Measurements from ENCODE around the gene MARCHF3.
"Not testable (repeated sequence)": the region's sequence is repeated elsewhere in the genome, so short reads cannot be mapped to it uniquely, and the experiment has no call there.

Gene MARCHF3

DNA sequence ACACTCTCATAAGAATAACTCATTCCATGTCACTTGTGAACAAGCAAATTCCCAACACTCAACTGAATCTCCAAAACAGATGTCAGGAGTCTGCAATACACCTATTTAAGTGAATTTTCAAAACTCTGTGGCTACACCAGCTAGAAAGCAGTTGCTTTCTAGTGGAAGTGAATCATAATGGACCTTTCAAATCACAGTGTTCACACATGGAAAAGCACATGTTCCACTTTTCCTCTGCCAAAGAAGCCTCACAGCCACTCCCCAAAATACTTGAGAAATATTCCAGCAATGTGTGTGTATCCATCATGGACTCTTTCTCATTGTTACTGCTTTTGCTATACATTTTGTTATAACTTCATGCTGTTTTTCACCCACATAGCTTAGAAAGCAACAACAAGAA lies 17.4 kb downstream of the MARCHF3 start:
- no peak for DNase-seq (ENCODE audit: low read depth in 4 of 4, low spot score in 1 of 4)

DNA sequence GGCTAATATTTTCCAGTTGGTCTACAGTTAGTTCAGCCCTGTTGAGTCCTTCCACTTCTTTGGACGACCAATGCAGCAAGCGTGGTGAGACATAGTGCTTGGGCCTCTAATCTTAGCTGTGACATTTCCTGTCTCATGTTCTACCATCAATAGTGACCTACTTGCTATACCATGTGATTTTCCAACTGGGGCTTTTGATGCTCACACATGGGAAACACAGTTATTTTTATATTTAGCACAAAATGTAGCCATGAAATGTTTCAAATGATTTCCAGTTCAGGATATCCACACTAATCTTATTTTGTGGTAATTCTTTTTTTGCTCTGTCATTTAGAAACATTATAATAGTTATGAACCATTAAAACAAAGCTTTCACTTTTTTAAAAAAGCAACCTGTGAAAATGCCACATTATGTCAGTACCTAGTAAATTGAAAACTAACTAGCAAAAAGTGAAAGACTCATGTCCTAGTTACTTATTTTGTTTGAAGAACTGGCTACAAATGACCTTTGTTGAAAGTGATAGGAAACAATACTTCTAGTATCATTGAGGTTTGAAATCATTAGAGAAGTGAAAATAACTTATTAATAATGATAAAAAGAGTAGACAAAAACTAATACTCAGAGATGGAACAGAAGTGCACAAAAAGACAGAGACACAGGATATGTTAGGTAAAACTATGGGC lies 18.3 kb downstream of the MARCHF3 start:
- no peak for DNase-seq (ENCODE audit: low read depth in 4 of 4, low spot score in 1 of 4)

DNA sequence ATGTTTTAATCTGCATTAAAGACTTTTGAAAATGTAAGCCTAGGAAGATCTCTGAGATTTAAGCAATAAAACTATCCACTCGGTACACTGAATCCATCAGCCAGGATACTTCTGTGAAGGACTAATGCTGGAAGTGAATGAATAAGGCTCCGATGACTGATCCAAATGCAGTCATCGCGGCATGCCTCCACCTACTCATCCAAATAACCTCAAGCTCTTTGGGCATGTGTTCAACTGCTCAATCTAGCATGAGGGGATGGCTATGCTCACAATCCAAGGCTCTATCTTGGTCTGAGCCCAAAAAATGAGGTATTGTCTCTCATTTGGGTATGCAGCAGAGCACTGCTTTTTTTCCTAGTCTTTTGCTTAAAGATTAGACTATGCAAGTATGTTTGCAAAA lies 19.2 kb downstream of the MARCHF3 start:
- no peak for DNase-seq (ENCODE audit: low read depth in 4 of 4, low spot score in 1 of 4)

DNA sequence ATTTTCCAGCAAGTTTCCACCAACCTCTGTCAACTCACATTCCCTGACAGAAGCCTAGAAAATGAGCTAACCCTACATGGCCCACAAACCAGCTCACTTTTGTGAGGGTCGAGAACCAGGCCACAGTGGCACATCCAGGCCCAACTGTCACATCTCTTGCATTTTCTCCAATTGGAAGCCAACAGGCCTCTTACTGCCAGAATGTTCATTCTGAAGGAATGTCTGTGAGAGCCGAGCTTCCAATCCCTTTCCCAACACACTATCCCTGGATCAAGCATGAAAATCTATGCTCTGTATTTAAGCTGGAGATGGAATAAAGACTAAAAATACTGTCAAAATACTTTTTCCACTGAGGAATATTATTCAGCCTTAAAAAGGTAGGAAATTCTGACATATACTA lies 20.0 kb downstream of the MARCHF3 start:
- no peak for DNase-seq (ENCODE audit: low read depth in 4 of 4, low spot score in 1 of 4)

DNA sequence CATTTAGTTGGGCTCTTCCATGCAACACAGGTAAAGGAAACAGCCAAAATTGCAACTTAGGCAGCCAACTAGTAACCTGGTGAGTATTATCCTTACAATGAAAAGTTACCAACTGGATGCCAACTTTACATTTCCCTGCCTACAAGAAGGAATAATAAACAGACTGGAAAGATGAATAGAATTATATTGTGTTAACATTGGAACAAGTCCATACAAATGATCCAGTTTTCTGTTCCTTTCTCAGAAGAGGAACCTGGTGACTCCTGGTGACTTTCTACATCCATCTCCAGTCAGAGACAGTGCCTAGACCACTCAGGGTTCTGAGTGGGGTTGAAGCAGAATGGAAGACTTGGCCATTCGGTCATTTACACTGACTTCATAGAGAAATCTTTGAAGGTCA lies 20.6 kb downstream of the MARCHF3 start:
- no peak for DNase-seq (ENCODE audit: low read depth in 4 of 4, low spot score in 1 of 4)

DNA sequence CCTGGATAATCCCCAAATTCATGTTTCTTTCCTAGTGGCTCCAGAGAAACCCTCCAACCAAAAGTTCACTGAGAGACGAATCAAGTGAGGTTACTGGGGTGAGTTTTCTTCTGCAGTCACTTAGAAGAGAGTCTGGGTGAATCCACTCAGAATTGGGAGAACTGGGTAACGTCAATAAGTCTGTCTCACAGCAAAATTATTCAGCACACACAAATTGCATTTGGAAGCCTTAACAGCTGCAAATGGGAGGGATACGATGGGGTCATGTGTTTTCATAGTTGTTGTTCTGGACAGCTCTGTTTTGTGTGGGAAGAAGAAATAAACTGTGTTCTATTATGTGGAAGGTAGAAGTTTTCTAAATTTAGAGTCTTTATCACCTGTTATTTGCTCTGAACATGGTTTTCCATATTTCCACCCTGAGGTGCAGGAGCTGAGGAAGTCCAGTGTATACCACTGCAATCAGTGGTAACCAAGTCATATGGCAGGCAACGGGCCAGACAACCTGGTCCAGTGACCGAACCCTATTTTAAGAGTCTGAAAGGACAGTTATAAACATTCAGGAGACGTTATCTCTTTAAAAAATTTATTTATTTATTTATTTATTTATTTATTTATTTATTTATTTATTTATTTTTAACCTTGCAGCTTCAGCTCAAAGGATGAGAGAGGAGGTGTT lies 21.9 kb downstream of the MARCHF3 start:
- no peak for DNase-seq (ENCODE audit: low read depth in 4 of 4, low spot score in 1 of 4)

DNA sequence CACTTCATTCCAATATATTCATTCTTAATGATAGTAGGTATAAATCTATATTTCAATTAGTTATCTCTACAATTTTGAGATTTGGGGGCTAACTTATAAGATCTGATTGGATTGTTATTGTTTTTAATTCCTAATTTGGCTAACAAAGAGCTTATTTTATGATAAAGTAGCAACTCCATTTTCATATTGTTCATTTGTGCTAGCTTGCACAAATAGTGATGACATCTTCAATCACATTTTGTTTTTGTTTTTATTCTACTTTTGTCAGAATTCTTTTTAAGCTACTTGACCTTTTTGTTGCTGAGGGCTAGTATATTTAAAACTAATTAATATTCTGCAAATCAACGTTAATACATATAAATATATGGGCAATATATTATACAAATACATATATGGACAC lies 22.8 kb downstream of the MARCHF3 start:
- DNase-seq (ENCODE audit: low read depth in 4 of 4, low spot score in 1 of 4) = no peak

DNA sequence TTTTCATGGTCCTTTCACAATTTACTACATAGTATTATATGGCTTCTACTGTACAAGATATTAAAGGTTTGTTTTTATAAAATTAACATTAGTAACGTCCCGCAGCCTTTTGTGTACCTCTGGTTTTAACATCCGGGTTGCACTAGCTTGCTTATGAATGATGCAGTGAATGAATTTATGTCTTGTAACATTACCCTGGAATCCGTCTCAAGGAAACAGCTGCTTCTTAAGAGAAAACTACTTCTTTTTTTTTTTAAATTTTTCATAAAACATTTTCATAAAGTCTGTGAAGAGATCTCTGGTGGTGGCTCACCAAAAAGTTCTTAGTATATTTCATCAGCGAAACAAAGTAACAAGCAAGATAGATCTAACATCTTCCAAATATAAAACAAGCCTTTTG lies 23.6 kb downstream of the MARCHF3 start:
- DNase-seq (ENCODE audit: low read depth in 4 of 4, low spot score in 1 of 4) = no peak

DNA sequence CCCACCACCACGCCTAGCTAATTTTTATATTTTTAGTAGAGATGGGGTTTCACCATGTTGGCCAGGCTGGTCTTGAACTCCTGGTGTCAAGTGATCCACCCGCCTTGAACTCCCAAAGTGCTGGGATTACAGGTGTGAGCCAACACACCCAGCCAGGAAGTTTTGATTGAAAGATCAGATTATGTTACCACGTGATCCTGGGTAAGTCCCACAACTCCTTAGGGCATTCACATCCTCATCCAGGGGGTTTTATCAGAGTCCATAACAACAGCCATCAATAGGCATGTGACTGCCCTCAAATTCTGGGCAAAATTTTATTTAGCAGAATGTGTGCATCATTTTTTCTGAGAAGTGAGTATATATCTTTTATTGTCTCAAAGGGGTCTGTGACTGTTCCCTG lies 25.1 kb downstream of the MARCHF3 start:
- DNase-seq (ENCODE audit: low read depth in 4 of 4, low spot score in 1 of 4) = not testable (repeated sequence)

DNA sequence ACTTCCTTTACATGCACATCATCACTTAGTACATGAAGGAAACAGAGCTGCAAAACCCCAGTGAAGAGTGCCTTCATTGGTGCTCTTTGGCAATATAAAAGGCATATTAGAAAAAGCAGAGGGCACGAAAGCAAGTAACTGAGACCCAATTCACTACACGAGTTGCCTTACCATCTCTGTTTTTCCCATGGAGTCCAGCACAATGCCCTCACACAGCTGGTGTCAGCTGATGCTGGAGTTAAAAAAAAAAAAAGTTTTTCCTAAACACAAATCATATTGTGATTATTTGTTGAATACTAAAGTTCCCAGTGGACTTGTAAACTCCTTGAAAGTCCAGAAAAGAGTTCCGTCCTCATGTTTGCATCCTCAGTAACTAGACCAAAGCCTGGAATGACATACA lies 25.6 kb downstream of the MARCHF3 start:
- DNase-seq (ENCODE audit: low read depth in 4 of 4, low spot score in 1 of 4) = no peak

DNA sequence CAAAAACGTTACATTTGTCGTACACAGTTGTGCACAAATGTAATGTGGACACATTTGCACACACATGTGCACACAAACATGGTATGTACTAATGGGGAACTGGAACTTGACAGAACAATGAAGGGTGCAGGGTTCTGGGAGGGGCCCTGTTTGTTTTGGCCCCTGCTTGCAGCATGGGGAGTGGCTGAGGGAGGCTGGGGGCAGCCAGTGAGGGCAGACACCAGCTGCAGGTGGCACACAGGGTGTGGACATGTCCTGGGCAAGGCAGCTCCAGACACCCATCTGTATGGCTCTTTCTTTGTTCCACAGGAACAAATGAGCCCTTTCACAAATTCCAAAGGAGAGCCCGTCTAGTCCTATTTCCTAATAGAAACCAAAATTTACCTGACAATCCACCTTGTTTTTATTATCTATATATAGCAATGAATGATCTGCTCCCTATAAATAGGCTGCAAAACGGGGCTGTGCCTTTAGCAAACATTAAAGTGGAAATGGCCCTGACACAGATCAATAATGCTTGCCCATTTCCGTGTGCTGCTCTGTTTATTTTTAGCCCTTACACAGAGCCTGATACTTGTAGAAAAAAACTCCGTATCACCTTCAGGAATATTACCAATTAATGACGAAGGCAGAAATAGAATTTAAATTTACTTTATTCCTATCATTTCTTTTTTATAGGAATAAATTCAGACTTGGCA lies 26.4 kb downstream of the MARCHF3 start:
- DNase-seq (ENCODE audit: low read depth in 4 of 4, low spot score in 1 of 4) = no peak

DNA sequence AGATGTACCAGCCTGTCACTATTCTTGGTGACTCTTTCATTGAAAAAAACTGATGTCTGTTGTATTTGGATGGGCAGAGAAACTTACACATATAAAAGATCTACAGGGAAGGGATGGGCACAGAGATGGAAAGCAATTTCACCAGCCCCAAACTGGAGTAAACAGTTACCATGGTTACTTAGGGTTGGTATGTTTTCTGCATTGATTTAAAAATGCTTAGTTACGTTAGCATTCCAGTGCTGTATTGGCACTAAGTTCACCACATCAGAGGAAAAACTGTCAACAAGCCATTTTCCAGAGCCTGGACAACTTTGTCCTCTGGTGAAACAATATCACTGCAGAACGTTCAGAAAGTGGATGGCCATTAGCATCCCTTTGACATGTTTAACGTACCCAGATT lies 28.0 kb downstream of the MARCHF3 start:
- DNase-seq (ENCODE audit: low read depth in 4 of 4, low spot score in 1 of 4) = no peak

DNA sequence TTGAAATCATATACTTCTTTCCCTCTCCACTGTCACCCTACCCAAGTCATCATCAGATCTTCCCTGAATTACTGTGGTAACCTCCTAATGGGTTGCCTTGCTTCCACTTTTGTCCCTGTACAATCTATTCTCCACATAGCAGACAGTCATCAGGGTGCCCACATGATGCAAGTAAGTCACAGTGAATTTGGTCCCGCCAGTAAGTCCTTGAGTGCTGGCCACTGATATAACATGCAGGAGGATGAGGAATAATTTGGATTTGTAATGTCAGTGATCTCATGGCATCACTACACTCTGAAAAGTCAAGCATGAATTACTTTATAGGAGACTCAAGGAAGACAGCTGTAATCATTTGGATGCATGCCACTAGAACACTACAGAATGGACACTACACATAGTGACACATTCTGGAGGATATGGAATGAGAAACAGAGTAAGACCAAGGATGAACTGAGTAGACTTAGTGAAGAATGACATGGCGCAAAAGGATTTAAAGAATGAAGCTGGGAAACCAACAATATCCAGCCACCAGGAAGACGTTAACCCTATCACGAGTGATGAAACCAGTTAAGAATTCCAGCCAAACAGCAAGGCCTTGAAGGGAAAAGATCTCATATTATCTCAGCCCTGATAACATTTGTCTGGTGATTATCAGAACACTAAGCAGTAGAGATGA lies 28.6 kb downstream of the MARCHF3 start:
- DNase-seq (ENCODE audit: low read depth in 4 of 4, low spot score in 1 of 4) = no peak

DNA sequence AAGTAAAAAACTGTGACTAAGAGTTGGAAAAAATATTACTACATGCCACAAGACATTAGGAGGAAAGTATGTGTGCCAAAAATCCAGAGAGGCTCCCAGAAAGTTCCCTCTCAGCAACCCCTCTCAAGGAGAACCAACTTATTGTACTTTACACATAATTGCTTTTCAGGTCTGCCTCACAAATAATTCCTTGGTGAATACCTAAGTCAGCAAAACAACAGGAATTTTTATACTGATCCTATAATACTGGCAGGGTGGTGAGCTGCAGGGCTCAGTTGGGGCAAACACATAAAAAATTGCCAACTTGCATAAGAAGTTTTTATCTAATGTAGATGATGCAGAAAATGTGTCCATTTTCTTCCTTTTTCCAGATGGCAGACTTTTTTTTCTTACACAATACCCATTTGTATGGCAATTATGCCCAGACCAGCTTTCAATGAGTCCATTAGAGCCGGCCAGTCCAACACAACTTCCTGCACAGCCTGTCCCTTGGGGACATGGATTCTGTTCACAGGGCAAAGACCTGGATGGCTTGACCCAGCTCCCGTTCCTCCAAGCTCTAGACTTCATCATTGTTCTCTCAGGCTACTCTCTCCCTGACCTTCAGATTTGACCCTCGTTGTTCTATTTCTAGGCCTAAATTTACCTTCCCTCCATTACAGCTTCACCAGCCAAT lies 31.3 kb downstream of the MARCHF3 start:
- no peak for DNase-seq (ENCODE audit: low read depth in 4 of 4, low spot score in 1 of 4)

DNA sequence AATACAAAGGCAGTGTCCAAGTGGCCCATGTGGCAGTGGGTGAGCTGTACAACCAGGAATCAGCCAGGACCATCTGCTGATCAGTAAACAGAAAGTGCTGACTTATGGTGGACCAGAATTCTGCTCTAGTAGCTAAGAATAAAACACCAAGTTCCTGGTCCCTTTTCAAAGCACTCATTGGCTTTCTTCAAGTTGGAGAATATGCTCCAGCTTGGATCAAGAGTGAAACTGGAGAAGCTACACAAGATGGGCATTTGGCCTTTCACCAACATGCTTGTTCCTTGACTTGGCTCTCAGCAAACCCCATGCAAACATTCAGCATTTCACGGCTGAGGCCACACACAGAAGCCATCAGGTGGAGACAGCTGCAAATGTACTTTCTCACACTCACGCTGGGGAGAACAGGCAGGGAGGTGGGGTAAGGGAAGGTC lies 32.1 kb downstream of the MARCHF3 start:
- DNase-seq (ENCODE audit: low read depth in 4 of 4, low spot score in 1 of 4) = no peak

DNA sequence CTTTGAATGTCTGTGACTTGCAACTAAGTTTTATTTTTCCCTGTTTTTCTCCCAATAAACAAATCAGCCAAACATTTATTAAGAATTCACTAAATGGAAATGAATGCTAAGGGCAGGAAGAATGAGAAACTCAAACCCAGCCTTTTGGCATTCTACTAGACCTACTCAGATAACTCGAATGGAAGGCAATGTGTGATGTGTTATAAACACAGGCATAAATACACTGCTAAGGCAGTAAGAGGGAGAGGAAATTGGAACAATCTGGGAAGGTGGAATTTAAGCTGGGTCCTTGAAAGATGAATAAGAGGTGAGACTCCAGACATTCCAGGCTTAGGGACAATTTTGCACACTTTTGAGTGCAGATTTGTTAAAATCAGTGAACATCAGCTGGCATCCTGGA lies 34.7 kb downstream of the MARCHF3 start:
- DNase-seq (ENCODE audit: low read depth in 4 of 4, low spot score in 1 of 4) = no peak

DNA sequence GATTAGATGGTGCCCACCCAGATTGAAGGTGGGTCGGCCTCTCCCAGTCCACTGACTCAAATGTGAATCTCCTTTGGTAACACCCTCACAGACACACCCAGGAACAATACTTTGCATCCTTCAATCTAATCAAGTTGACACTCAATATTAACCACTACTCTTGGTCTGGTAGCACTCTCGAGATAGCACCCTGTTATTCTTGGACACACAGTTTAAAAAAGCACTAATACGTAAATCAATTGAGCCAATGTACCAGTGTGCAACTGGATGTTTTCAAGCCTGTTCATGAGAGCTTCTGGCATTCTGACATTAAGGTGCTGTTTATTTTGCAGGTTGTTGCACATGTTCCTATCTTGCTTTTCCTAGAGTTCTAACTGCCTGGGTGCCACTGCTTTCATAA lies 35.3 kb downstream of the MARCHF3 start:
- no peak for DNase-seq (ENCODE audit: low read depth in 4 of 4, low spot score in 1 of 4)

DNA sequence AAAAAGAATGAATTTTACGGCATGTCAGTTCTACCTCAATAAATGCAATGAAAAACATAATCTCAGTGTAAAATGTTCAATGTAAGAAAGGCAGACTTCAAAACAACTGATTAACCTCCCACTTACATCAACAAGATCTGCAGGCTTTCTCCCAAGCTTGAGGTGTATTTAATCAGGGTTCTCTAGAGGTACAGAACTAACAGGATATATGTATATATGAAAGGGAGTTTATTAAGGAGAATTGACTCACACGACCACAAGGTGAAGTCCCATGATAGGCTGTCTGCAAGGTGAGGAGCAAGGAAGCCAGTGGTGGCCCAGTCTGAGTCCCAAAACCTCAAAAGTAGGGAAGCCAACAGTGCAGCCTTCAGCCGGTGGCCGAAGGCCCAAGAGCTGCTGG lies 35.9 kb downstream of the MARCHF3 start:
- no peak for DNase-seq (ENCODE audit: low read depth in 4 of 4, low spot score in 1 of 4)

DNA sequence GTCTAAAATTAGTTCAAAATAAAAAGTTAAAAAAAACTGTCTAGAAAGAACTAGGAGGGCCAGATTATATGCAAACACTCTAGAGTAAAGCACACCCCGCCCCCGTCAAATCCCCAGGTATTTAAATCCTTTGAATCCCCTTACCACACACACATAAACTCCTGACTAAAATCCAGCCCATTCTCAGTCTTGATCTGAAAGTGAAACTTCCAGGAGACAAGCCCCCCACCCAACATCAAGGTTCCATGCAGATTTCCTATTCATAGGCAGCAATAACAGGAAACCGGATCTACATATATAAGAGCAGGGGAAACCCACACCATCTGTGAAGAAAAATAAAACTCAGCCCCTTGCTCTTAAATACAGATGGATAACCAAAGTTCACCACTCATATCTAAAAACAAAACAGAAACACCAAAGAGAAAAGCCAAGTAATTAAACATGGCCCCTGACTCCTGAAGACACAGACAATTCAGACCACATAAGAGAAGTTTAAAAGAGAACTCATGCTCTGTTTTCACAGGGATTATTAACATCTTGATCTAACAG lies 42.3 kb downstream of the MARCHF3 start:
- peak in 2 of 4 experiments; percentile 15 to 16 for DNase-seq (ENCODE audit: low read depth in 4 of 4, low spot score in 1 of 4)

DNA sequence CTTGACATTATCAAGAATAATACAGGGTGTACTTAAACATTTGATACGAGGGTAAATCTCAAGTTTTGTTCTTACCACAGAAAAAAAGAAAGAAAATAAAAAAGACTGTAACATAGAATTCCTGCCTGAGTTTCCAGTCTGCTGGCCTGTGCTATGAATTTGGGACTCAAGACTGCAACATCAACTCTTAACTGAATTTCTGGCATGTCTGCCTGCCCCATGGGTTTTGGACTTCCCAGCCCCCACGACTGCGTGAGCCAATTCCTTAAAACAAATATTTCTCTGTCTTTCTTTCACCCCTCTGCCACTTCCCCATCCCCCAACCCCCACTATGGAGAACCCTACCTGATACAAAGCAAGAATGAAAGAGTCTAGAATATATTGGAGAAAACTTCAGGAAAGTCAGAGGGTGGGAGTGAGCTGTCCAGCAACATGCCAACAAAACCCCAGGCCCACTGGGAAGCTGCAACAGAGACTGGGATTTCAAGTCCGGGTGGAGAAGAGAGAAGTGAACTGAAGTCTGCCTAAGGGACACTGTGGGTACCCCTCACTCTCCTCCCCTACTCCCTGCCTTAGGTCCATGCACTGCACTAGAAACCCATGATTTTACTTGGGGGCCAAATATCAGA lies 43.0 kb downstream of the MARCHF3 start:
- DNase-seq (ENCODE audit: low read depth in 4 of 4, low spot score in 1 of 4) = no peak

DNA sequence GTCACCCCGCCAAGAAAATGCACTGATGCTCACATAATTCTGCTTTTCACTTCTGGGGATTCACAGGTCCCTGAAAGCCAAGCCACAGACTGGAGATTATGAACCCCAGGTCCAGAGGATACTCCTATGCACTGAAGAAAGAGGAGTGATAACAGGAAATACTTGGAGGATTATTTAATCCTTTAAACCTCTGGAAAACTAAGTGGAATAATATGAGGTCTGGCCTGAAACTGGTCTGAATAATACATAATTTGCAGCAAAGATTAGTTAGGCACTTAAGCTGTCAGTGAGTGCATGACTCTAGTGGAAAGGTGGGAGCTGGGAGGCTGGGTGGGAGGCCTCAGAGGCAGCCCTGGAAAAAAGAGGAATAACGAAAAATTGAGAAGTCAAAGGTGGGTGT lies 45.7 kb downstream of the MARCHF3 start:
- DNase-seq (ENCODE audit: low read depth in 4 of 4, low spot score in 1 of 4) = no peak
